Astrocyte of the spinal cord (primary cell): ENCODE measurements around the gene FMN2.

Source experiments
- DNase-seq: peaks from one replicate; pipeline ENCODE4 v3.0.0; 2011; ENCODE audit warnings: low read depth, low spot score
- H3K4me3 ChIP-seq: 2 replicates; pipeline ENCODE4 v1.5.1; 2011; ENCODE audit warnings: low read depth, mild to moderate bottlenecking, low read length, moderate library complexity
- in situ Hi-C: cut with HindIII; loops from 2 replicates; pipeline ENCODE4 v1.10.0; 2017; ENCODE audit warnings: low sequenced_read_pairs
- TF ChIP-seq, protein P1 (sequence below): IDR thresholded peaks from 2 replicates; pipeline ENCODE4 v1.5.1; 2012; ENCODE audit warnings: low read depth, mild to moderate bottlenecking, low read length, inconsistent platforms

The FMN2 gene

DNA sequence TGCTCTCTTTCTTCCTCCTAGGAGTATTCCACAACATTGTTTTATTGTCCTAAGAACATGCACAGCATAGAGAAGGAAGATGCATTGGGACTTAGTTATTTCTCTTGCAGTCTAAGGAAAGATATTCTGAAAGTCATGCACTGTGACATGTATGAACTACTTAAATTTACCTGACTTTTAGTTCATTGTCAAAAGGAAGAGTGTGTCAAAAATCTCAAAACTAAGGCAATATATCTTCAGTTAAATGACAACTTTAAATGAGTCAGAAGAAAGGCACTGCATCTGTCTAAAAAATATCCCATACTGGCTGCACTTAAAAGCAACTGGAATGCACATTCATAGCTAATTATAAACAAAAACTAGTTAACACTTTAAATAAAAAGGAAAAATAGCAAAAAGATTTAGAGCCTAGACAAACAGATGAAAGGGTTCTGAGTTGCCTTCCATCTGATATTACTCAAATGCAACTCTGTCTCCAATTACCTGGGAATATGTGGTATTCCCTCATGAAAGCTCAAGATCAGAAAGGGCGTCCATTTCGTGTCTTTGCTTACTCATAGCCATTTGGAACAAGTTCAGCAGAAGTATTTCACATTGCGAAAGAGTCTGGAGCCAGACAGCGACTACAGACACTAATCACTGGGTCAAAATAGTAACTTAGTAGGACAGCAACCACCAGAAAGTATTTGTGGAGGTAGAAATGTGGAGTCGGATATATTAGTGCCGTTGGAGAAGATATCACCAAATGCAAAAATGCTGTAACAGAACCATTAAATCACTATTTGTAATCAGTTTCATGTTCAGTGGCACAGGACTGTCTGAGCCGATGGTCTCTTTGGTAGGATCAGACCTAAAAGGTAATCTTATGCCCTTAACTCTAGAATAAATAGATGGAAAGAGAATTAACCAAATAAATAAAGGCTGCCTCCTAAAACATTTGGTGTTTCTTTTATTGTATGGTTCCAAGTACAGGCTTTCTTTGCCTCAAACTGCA lies 294.6 kb downstream of the FMN2 start:
- in situ Hi-C loops: no loop called here
- TF ChIP-seq, protein P1, sequence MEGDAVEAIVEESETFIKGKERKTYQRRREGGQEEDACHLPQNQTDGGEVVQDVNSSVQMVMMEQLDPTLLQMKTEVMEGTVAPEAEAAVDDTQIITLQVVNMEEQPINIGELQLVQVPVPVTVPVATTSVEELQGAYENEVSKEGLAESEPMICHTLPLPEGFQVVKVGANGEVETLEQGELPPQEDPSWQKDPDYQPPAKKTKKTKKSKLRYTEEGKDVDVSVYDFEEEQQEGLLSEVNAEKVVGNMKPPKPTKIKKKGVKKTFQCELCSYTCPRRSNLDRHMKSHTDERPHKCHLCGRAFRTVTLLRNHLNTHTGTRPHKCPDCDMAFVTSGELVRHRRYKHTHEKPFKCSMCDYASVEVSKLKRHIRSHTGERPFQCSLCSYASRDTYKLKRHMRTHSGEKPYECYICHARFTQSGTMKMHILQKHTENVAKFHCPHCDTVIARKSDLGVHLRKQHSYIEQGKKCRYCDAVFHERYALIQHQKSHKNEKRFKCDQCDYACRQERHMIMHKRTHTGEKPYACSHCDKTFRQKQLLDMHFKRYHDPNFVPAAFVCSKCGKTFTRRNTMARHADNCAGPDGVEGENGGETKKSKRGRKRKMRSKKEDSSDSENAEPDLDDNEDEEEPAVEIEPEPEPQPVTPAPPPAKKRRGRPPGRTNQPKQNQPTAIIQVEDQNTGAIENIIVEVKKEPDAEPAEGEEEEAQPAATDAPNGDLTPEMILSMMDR: no peak
- DNase-seq: peak; percentile 92
- no peak overlapping the region for H3K4me3 ChIP-seq

DNA sequence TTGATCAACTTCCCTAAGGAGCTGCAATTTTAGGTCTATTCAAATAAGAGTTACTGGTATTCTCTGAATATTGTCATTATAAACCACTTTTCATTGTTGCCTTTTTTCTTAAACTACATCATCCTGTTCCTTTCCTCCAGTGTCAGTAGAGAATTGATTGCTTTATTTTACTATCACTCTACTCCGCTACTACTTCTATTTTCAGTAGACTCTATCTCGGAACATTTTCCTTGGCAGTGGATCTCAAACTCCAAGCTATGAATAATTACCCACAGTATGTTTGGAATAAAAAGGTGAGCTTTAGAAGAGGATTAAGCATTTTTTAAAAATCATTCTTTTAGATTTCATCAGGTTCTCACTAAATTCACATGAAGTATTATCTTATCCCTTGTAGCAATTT lies 295.4 kb downstream of the FMN2 start:
- in situ Hi-C loops: no loop called here
- DNase-seq: no peak
- H3K4me3 ChIP-seq: no peak overlapping the region
- TF ChIP-seq, protein P1: no peak

DNA sequence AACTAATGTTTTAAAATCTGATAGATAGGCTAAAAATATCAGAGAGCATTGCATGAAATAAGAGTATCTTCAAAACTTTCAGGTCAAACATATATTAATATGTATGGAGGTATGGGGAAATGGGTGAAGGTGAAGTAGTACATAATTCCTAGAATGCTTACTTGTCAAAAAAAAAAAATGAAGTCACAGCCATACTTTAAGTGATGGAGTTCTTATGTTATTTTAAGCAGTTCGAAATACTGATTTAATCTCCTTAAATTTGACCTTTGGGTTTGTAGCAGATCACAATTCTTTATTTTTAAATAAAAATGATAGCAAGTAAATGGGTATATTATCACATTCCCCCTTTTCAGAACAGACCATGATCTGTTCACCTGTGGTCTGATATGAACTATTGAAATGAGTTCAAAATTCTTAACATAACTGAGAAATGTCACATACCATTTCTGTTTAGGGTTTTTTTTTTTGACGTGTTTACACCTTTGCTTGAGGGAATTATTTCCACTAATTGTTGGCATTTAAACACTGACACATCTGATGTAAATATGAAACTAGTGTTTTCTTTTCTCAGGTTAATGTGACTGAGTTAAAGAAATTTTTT lies 300.1 kb downstream of the FMN2 start:
- DNase-seq: no peak
- TF ChIP-seq, protein P1: no peak
- no peak overlapping the region for H3K4me3 ChIP-seq
- in situ Hi-C loops: no loop called here

DNA sequence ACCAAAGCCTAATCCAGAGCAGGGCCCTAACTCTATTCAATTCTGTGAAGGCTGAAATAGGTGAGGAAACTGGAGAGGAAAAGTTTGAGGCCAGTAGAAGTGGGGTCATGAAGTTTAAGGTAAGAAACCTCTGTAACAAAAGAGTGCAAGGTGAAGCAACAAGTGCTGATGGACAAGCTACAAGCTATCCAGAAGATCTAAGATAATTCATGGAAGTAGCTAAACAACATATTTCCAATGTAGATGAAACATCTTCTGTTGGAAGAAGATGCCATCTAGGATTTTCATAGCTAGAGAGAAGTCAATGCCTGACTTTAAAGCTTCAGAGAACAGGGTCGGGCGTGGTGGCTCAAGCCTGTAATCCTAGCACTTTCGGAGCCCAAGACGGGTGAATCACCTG lies 302.7 kb downstream of the FMN2 start:
- TF ChIP-seq, protein P1: no peak

DNA sequence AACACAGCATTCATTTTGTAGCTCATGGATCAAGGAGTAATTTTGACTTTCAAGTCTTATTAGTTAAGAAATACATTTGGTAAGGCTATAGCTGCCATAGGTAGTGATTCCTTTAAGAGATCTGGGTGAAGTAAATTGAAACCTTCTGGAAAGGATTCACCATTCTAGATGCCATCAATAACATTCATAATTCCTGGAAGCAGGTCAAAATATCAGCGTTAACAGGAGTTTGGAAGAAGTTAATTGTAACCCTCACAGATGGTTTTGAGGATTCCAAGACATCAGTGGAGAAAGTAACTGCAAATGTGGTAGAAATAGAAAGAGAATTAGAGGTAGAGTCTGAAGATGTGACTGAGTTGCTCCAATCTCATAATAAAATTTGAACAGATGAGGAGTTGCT lies 303.7 kb downstream of the FMN2 start:
- in situ Hi-C loops: no loop called here
- no peak for DNase-seq
- H3K4me3 ChIP-seq: no peak overlapping the region
- TF ChIP-seq, protein P1: no peak

More for the DNA sequence above, 302.7 kb downstream of the FMN2 start:
- no peak for DNase-seq
- in situ Hi-C loops: no loop called here
- H3K4me3 ChIP-seq: no peak overlapping the region

DNA sequence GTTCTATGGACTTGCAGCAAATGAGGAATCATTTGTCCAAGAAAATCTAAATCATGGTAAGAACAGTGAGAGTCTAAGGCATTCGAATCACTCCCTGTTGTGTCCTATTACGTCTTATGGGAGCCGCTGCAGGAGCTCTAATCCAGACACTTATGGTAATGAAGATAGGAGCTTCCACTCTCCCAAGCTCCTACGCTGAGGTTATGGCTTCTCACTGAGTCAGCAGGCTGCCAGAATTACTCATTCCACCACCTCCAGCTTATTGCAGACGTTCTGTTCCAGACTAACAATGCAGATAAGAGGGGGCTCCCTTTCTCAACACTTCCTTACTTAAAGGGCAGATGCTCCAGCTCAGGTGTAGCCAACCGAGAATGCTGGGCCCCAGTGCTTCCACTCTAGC lies 307.7 kb downstream of the FMN2 start:
- no peak overlapping the region for H3K4me3 ChIP-seq
- in situ Hi-C loops: no loop called here
- DNase-seq: peak; percentile 94
- TF ChIP-seq, protein P1: no peak
